GM12891 (cell line): ENCODE data around the gene MAD1L1.

ENCODE experiments used
- POLR2A ChIP-seq: IDR thresholded peaks from 2 replicates; pipeline ENCODE4 v1.6.1; 2011; ENCODE audit warnings: low read depth, low read length, control low read depth
- POLR2AphosphoS5 ChIP-seq: IDR thresholded peaks from 2 replicates; pipeline ENCODE4 v1.6.1; 2011; ENCODE audit warnings: low read depth, low read length, control low read depth

GRCh38 chr7:2125931-2126330 is 106.8 kb downstream of the MAD1L1 start:
- TF ChIP-seq POLR2A (no peak), POLR2AphosphoS5 (no peak)
